SIG-M5 treated with dmso at 0.1 percent for 504 hours (cell line): ENCODE results near the gene DPT.
"Not testable (repeated sequence)": the region's sequence is repeated elsewhere in the genome, so short reads cannot be mapped to it uniquely, and the experiment has no call there.

ENCODE experiments used
- DNase-seq: peaks from one replicate; lab custom pipeline; 2025; ENCODE audit not compliant: unreplicated experiment; lab: John Stamatoyannopoulos, UW

DPT gene

GRCh38 chr1:168728473-168729404 is at the start of gene DPT:
TSS of gene DPT (minus strand) at chr1:168729206. CDS start at chr1:168729174, 32 bp downstream.
- DNase-seq = no peak

GRCh38 chr1:168775366-168775765 is 46.4 kb upstream of the DPT start:
- DNase-seq = no peak

DNA sequence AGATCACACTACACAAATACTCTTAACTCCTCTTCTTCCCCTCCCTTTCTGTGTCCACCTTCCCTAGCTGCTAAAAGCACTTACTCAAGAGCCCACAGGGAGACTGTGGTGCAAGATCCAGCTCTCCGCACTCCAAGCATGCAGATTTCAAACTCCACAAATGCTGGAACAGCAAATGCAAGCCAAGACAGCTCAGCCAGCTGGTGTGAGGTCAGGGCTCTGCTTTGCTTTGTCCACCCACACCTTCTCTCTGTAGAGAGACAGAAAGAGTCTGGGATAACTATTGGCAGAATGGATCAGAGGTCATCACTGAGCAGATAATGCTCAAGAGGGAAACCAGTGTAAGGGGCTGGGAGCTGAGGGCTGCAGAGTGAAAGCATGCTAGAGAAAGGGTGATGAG is 45.2 kb upstream of the DPT start:
- no peak for DNase-seq

DNA sequence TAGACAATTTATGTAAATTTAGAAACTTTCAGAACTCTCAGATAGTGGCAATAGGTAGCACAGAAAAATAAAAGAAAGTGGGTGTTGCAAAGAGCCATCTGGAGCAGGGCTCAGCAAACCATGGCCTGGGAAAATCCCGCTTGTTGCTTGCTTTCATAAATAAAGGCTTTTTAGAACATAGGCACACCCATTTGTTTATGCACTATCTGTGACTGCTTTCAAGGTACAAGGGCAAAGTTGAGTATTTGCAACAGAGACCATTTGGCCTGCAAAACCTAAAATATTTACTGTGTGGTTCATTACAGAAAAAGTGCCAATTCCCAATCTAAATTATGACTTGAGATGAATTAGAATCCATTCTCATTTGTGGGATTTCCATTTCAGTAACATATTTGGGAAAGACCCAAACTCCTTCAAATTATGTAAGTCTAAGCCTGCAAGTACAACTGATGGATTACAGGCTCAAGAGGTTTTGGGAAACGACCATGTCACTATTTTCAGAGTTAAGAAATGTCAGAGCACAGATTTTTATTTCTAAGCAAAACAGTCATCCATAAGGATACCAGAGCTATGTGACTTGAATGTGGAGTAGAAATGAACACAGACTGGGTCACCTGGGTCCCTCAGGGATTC is 43.5 kb upstream of the DPT start:
- DNase-seq = no peak

- DNase-seq = no peak
These were observed 42.2 kb upstream of the DPT start for GRCh38 chr1:168771104-168771630.

DNA sequence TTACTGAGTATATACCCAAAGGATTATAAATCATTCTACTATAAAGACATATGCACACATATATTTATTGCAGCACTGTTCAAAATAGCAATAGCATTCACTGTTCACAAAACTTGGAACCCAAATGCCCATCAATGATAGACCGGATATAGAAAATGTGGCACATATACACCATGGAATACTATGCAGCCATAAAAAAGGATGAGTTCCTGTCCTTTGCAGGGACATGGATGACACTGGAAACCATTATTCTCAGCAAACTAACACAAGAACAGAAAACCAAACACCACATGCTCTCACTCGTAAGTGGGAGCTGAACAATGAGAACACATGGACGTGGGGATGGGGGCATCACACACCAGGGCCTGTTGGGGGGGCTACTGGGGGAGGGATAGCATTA is 40.9 kb upstream of the DPT start:
- DNase-seq = not testable (repeated sequence)

- no peak for DNase-seq
These were observed 39.0 kb upstream of the DPT start for GRCh38 chr1:168767894-168768584.

GRCh38 chr1:168766568-168766967 is 37.6 kb upstream of the DPT start:
- peak; percentile 25 for DNase-seq

GRCh38 chr1:168763031-168763430 is 34.0 kb upstream of the DPT start:
- DNase-seq = no peak

- no peak for DNase-seq
These were observed 33.5 kb upstream of the DPT start for GRCh38 chr1:168762473-168762872.

GRCh38 chr1:168760781-168761180 is 31.8 kb upstream of the DPT start:
- DNase-seq = no peak

GRCh38 chr1:168760241-168760640 is 31.2 kb upstream of the DPT start:
- DNase-seq = no peak

DNA sequence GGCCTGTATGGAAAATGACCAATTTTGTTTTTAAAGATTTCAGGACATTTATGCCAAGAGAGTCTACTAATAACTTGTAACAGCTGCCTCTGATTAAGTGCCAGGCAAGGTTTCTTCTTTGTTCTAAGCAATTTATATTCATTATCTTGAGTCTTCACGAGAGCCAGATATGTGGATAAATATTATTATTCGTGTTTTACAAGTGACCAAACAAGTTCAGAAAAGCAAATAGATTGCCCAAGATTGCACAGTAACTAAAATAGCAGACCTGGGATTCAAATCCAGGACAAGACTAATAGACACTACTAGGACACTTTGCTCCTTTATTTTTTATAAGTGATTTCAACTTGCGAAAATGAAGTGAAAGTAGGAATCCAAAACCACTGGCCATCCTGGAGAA is 30.1 kb upstream of the DPT start:
- no peak for DNase-seq

GRCh38 chr1:168758503-168758902 is 29.5 kb upstream of the DPT start:
- DNase-seq = no peak

GRCh38 chr1:168755800-168756418 is 26.9 kb upstream of the DPT start:
- DNase-seq = no peak

DNA sequence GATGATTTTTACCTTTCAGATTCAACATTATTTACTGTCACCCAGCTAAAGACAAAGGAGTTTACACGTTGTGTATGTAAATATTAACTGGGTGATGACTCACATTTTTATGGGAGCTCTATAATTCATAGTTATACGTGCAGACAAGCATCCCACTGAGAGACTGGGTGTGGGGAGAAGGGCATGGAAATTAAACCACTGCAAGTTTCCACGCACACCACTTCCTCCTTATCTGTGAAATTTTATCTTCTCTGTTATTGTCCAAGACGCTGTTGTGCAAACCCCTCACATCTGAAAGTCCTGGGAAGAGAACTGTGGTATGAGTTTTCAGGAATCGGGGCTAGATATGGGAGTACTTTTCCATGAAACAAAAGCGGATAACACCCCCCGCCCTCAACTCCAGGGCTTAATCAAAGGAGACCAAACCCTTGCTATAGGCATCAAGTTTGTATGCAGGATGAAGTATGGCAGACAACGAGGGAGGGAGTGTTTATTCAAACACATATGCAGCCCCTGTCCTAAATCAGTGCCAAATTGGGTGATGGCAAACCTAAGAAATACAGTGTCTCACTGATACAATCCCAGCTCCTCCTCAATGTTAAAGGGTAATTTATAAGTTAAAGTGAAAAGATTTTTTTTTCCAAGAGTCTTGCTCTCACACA is 23.3 kb upstream of the DPT start:
- no peak for DNase-seq

- no peak for DNase-seq
These were observed 22.2 kb upstream of the DPT start for GRCh38 chr1:168751195-168751650.

GRCh38 chr1:168742994-168743650 is 14.1 kb upstream of the DPT start:
- DNase-seq = no peak

DNA sequence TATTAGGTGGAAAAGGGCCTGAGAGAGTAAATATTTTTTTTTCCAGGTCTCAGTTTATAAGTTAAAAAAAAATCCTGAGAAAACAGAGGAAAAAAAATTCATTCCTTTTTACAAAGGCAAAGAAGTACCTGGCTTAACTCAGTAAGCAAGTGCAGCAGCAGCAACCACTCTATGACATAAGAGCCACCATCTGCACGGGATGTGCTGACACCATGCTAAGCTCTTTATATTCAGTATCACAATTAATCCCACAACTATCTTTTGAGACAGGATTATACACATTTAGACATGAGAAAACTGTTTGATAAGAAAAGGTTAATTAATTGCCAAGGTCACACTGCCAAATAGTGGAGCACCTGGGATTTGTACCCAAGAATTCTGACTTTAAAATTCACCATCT is 13.4 kb upstream of the DPT start:
- no peak for DNase-seq

DNA sequence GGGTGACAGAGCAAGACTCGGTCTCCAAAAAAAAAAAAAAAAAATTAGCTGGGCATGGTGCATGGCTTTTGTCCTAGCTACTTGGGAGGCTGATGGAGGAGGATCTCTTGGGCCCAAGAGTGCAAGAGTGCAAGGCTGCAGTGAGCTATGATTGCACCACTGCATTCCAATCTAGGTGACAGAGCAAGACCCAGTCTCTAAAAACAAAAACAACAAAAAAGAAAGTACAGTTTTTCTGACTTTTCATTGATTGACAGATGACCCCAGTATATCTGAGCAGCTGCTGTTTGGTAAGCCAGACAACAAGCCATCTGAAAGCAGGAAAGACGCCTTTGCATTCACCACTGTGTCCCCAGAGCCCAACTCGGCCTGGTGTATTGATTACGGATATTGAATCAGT is 10.9 kb upstream of the DPT start:
- DNase-seq = no peak
